Amniotic stem cell (primary cell): ENCODE data around the gene ZNF576.
A peak's percentile ranks its signal among the peaks of the same experiment; 100 is the strongest.
"Not testable (repeated sequence)": the region's sequence is repeated elsewhere in the genome, so short reads cannot be mapped to it uniquely, and the experiment has no call there.

ENCODE experiments used
- DNase-seq: peaks from one replicate; lab custom pipeline; 2025; lab: John Stamatoyannopoulos, UW

ZNF576 gene, protein sequence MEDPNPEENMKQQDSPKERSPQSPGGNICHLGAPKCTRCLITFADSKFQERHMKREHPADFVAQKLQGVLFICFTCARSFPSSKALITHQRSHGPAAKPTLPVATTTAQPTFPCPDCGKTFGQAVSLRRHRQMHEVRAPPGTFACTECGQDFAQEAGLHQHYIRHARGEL

DNA sequence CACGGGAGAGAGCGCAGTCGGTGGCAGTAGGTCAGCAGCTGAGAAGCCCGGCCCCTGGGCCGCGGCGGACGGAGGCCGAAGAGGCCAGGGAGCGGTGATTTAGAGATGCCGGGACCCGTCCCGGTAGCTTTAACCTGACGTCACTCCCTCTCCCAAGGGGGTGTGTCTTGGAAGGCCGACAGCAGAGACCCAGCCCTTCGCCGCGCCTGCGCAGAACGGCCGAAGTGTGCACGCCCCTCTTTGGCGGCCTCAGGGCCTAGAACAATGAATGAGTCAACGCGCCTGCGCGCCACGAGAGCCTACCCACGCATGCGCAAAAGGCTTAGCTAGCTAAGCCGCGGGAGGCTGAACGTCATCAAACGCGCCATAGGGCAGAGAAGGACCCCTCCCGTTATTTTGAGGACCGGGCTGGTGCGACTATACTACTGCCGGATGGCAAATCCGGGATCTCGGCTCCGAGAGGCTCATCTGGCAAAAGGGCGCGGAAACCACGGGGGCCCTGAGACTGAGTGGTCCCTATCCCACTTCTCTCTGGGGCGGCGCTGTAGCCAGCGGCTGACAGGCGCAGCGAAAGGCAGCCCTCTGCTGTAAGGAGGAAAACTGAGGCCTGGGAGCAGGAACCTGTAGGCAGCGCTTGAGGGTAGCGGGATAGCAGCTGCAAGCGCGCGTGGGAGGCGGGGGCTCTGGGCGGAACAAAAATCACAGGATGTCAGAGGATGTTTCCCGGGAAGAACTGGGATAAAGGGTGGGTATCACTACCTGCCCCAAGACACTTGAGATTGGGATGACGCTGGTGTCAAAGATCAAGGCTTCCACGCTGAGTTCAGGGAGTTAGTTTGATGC is at the start of gene ZNF576, which contains the start of gene IRGQ:
Gene ZNF576 (plus strand): TSS at position 597 of the 843 bp plus-strand sequence. CDS start 514 bp downstream, outside the sequence.
Gene IRGQ (minus strand): TSS at position 136 of the 843 bp plus-strand sequence. CDS start 796 bp downstream, outside the sequence.
- DNase-seq, result peak; percentile 98

DNA sequence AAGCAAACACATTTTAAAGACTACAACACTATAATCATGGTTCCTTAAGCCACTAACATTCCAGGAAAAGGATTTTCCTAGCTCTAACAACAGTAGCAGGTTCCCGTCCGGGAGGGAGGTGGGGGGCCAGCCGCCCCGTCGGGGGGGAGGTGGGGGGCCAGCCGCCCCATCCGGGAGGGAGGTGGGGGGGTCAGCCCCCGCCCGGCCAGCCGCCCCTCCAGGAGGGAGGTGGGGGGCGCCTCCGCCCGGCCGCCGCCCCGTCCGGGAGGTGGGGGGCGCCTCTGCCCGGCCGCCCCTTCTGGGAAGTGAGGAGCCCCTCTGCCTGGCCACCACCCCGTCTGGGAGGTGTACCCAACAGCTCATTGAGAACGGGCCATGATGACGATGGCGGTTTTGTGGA is 48.5 kb upstream of the ZNF576 start:
- not testable (repeated sequence) for DNase-seq

DNA sequence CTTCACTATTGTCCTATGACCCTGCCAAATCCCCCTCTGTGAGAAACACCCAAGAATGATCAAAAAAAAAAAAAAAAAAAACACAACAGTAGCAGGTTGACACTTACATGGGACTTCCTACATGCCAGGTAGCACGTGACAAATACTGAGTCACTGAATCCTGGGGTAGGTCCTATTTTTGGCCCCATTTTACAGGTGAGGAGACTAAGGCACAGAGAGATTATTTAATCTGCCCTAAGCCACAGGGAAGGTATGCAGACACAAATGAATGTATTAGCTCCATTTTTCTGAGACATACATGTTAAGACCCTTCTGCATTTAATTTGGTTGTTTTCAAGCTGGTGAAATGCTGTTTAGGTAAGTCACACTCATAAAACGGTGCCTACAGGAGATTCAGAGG is 47.7 kb upstream of the ZNF576 start:
- no peak for DNase-seq

DNA sequence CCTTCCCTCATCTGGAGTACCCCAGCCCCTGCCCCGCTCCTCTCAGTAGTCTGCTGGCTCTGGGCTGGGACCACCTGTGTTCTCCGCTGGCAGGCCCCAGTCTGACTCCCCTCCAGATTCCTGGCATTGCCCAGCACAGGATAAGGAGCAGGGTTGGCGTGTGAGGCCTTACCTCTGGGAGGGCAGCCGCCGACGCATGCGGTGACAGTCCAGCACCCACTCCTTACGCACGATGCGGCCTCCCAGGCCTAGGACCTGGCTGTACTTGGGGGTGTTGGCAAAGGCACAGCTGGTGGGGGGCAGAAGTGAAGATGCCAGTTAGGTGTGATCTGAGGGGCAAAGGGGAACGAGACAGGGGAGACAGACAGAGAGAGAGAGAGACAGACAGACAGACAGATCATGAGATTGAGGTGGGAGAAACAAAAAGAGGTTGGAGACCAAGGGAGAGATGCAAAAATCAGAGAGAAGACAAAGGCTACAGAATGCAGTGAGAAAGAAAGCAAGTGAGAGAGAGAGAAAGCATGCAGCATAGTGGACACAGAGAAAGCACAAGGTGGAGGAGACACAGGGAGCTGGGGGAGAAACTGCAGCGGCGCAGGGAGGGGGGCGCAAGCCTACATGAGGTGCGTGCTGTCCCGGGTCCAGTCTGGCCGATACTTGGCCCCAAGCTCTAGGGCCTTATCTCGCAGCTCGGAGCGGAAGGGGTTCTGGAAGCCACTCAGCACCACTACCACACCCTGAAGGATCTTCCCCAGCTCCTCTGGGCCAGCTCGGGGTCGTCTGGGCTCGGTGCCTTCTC is 44.8 kb upstream of the ZNF576 start:
- DNase-seq, result no peak

DNA sequence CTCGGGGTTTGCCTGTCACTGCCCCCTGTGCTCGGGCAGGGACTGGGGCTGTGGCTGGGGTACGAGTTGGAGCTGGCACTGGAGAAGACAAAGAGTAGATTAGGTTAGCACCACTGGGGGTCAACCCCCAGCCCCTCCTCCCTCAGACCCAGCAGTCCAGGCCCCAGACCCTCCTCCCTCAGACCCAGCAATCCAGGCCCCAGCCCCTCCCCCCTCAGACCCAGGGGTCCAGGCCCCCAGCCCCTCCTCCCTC is 44.3 kb upstream of the ZNF576 start:
- no peak for DNase-seq

DNA sequence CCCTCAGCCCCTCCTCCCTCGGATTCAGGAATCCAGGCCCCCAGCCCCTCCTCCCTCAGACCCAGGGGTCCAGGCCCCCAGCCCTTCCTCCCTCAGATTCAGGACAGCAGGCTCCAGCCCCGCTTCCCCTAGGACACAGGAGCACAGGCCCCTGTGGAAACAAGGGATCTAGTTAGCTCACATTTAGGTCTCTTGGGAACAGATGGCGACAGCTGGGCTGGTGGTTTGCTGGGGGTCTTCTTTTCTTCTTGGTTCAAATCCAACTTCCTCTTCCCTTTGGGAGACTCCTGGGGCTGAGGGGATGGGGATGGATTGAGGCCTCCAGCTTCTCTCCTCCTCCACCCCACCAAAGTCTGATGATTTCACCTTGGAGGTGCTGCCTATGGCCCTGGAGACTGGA is 43.8 kb upstream of the ZNF576 start:
- no peak for DNase-seq

DNA sequence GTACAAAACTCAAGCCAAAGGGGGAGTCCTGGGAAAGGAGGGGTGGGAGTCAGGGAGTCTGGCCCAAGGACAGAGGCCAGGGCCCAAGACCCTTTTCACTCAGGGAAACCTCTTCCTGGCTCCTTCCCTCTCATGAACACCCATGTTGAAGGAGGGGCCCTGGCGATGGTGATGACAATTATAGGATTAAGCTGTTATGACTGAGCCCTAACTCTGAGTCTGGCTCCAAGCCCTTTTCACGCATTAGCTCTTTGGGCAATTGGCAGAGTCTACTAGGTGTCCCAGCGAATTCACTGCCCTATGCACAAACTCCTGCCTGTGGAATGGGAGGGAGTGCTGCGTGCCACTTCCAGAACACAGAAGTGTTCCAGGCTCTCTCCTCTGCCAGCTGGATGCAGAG is 42.7 kb upstream of the ZNF576 start:
- DNase-seq, result no peak

DNA sequence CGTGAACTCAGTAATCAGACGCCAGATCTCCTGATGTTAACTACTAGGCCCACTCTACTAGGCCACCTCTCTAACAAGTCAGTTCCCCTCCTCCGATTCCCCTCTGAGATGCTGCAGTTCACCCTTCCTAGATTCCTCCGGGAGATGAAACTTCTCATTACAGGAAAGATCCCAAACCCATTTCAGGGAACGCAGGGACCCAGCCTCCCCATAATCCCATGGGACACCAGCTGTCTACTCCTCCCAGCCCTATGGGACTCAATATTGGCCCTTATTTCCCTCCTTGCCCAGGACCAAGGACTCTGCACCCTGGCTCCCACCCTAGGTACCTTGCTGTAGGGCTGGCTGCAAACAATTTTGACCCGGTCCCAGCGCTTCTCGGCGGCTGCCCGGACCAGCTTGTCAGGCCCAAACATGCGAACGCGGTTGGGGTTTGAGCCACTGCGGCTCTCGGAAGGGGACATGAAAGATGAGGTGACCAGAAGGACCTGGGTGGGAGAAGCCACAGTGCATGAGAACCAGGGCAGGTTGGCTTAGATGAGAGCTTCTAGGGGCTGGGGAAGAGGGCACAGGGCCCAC is 42.0 kb upstream of the ZNF576 start:
- no peak for DNase-seq

DNA sequence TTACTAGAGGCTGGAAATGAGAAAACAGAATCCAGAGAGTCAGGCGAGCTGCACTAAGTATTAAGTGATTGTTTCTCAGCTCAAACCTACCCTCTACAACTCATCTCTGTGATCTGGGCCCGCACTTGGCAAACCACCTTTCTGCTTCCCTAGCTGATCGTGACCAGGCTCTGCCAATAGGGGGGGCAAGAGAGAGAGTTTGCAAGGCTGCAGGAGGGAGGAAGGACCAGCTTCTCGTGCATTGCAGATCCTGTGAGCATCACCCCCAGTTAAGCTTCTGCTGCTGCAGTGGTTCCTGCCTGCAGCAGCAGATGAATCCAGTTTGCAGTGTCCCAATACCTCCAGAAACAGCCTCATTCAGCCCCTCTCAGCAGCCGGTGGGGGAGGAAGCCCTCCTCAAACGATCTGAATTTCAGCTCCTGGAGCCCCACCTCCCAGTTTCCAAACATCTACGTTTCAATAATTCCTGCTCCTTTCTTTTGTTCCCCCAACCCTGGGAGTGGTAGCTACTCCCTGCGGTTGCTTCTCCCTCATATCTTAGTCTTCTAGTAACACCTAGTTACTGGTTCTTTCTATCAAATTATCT is 41.1 kb upstream of the ZNF576 start:
- no peak for DNase-seq

DNA sequence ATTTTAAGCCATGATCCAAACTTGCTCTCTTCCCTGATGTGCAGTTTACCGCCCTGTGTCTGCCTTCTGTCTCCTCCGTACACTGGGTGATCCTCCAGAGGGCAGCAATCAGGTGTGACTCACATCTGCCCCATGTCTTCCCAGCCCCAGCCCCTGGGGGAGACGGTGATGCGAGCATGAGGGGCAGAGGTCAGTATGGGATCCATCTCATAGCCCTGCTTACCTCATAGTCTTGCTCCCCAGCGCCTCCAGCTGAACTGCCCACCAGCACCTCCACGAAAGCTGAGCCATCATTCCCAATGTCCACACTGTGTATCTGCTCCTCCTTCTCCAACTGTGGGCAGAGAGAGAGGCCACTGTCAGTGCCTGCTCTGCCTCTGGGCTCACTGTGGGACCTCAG is 35.7 kb upstream of the ZNF576 start:
- no peak for DNase-seq

DNA sequence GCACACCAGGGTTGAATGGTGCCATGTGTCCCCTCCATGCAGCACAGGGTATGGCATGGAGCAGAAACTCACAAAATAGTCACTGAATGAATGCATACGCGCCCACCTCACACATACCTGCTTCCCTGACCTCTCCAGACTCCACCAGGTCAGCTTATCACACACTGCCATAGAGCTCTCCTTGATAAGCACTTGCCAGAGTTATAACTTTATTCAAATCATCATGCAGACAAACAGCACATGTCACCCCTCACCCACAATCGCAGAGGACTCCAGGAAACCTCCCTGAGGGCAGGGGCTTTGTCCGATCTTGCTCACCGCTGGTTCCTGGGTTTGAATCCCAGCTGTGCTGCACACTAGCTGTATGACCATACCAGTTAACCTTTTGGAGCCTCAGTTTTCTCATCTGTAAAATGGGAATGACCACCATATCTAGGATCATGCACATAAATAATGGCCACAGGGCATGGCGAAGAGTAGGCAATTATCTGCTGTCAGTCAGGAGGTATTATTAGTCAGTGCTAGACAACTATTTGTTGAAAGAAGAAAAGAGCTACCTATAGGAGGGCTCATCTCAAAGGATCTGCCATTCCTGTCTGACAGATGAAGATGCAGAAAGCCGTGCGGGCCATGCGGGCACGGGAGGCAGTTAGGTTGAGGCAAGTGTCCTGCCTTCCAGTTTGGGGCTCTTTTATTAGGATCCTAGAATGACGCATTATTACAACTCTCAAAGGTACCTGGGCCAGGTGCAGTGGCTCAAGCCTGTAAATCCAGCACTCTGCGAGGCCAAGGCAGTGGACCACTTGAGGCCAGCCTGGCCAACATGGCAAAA is 35.0 kb upstream of the ZNF576 start:
- no peak for DNase-seq

DNA sequence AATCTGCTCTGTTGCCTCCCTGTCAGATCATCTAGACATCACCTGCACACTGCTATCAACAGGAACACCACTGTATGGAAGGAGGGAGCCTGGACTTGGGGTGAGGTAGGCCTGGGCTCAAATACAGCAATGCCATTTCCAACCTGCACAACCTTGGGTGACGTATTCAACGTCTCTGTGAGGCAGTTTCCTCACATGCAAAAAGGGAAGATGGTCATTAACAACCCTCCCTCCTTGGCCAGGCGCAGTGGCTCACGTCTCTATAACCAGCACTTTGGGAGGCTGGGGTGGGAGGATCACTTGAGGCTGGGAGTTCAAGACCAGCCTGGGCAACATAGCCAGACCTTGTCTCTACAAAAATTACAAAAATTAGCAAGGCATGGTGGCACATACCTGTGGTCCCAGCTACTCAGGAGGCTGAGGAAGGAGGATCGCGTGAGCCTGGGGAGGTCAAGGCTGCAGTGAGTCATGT is 34.1 kb upstream of the ZNF576 start:
- DNase-seq, result no peak

DNA sequence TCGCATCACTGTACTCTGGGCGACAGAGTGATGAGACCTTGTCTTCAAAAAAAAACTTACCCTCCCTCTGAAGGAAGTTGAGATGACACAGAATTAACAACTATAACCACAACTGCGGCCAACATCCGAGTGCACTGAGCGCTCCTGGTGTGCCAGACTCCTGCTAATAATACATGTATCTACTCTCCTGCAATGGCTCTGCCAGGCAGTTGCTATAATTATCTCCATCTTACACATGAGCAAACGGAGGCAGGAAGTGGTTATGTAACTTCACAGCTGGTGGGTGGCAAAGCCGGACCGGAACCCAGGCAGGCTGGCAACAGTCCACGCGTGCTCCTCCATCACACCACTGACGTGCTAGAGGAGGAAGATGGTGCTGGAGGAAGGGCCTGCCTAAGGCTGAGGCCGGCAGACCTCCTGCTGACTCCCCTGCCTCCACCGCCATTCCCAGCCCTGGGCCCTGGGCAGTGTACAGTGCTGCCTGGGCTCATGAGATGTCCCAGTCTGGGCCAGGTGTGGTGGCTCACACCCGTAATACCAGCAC is 33.6 kb upstream of the ZNF576 start:
- no peak for DNase-seq

DNA sequence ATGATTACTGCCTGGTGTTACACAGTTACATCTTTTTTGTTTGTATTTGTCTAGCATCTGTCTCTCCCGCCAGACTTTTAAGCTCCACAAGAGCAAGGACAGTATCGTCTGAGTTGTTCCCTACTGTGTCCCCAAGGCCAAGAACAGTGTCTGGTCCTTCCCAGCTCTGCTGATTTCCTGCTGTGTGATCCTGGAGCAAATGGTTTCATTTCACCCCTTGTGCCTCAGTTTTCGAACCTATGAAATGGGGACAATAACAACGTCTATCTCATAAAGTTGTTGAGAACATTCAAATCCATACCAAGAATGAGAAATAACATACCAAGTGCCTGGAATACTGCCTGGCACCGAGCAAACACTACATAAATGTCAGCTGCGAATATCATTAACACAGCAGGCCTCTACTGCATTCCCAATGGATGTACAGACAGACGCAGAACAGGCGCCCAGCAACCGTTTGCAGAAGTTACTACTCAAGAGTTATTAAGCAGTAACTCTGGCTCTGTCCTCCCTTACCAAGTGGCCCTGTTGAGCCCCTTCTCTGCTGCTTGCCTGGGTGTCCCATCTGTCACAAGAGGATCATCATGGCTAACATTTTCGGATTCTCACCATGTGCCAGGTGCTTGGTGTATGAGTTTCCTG is 32.5 kb upstream of the ZNF576 start:
- no peak for DNase-seq

DNA sequence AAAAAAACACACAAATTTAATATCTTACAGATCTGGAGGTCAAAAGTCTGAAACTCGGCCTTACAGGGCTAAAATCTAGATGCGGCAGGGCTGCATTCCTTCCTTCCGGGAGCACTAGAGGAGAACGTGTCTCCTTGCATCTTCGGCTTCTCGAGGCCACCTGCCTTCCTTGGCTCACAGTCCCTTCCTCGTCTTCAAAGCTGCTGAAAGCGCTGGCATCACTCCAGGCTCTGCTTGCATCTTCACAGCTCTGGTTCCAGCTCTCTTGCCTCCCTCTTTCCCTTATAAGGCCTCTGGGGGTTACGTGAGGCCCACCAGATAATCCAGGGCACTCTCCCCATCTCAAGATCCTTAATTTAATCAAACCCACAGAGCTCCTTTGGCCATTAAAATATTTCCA is 31.6 kb upstream of the ZNF576 start:
- no peak for DNase-seq

DNA sequence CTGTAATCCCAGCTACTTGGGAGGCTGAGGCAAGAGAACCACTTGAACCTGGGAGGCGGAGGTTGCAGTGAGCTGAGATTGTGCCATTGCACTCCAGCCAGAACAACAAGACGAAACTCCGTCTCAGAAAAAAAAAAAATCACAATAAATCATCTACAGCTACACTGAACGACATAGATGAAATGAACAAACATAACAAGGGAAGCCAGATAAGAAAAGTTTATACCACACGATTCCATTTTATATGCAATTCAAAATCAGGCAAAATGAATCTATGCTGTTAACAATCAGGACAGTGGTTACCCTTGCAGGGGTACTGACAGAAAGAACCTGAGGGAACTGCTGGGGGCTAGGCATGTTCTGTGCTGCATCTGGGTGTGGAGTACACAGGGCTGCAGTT is 26.7 kb upstream of the ZNF576 start:
- no peak for DNase-seq

DNA sequence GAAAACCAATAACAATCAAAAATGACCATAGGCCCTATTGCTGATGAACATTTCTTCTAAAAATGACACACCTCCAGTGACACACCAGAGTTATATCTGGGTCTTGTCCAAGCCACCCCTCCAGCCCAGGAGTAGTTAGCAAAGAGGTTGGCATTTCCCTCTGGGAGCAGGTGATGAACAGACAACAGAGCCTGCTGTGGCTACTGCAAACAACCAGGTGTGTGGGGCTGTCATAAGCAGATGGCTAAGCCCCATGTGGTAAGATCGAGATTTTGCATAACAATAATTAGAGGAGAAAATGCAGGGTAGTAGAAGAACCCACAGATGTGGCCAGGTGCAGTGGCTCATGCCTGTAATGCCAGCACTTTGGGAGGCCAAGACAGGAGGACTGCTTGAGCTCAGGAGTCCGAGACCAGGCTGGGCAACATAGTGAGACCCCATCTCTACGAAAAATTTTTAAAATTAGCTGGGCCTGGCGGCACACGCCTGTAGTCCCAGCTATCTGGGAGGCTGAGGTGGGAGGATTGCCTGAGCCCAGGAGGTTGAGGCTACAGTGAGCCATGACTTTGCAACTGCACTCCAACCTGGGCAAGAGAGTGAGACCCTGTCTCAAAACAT is 26.1 kb upstream of the ZNF576 start:
- no peak for DNase-seq

DNA sequence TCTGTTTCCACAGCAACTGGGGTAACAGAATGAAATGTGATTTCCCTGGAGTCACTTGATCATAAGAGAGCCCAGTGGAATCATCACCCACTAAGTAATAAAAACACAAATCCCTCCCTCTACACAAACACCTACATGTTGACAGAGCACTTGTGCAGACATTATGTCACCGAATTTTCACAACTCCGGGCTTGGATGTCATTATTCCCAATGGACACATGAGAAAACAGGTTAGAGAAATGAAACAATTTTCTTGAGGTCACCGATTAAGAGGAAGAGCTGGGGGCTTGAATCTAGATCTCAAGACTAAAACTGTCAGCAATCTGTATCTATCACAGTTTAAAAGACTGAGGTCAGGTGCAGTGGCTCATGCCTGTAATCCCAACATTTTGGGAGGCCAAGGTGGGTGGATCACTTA is 24.2 kb upstream of the ZNF576 start:
- DNase-seq, result no peak

DNA sequence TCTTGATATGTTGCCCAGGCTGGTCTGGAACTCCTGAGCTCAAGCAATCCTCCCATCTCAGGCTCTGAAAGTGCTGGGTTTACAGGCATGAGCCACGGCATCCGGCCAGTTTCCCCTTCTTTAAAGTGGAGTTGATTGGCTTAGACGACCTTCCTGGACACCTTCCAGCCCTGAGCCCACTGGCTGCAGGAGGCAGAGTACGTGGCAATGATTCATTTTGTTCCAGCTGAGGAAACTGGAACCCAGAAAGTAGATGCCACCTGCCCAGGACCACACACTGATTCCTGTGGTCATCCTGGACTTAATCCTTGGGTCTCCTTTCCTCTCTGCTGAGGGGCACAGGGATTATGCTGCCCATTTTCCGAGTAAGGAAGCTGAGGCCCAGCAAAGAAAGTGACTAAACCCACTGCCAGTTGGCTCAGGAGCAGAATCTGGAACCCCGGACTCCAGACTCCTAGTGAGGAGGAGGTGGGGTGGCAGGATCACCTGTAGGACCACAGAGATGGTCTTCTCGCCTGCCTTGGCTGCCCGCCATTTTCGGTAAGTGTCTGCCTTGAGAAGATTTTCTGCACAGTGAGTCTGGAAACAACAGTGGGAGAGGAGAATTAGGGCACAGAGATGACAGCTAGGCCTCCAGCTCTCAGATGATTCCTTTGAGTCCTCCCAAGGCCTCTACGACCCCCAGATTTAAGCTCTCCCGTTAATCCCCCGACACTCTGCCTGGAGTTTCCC is 21.8 kb upstream of the ZNF576 start:
- no peak for DNase-seq
